Measurements from ENCODE around the gene SH3BGRL2. TPM values are rescaled to one million over a fixed set of nuclear protein-coding genes. Genes with fewer than 3 reads are reported as not detected.

SH3BGRL2 gene
- polyA plus RNA-seq, 1 donor (not counting 4 experiments of a cell fraction or from before 2014, with no cell fraction given): 3.8 TPM

DNA sequence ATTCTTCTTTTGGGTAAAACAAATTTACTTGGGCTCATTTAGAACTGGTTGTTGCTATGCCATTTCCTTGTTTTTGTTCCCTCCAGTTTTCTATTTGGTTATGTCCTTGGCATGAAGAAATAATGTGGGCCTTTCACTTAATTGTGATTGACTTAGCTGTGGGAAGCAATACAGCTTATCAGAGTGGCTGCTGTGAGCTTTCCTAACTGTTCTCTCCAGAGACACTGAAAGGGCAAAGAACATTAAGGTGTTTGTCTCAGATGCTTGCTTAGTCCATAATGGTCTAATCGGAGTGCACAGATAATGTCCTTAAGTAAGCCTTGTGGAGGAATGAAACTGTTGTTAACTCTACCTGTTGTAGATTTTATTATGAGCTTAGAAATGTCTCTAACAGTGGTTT is 56.6 kb downstream of the SH3BGRL2 start:
- Histone ChIP-seq H2AFZ (ENCODE audit: control insufficient read depth, low read length) (no peak overlapping the region), H3K4me2 (ENCODE audit: control insufficient read depth, extremely low read depth, insufficient read depth, low read depth, low read length) (no peak overlapping the region), H3K27me3 (ENCODE audit: control insufficient read depth, extremely low read depth, insufficient read depth, low read length) (no peaks in the 10 kb centered on the region), H3K9me3 (ENCODE audit: control insufficient read depth, low read depth, low read length) (no peaks in the 10 kb centered on the region), H3K4me3 (ENCODE audit: control insufficient read depth in 2 of 3, extremely low read depth in 1 of 3, insufficient read depth in 2 of 3, low read depth in 1 of 3, low read length in 3 of 3) (no peak overlapping the region), H3K36me3 (ENCODE audit: control insufficient read depth in 2 of 2, extremely low read depth in 1 of 2, insufficient read depth in 2 of 2, low read length in 2 of 2) (no peaks in the 10 kb centered on the region), H3K79me2 (ENCODE audit: control insufficient read depth, insufficient read depth, low read length) (no peaks in the 10 kb centered on the region), H3K27ac (ENCODE audit: control insufficient read depth, insufficient read depth, low read length) (no peak overlapping the region), H3K9ac (ENCODE audit: control insufficient read depth, extremely low read depth, insufficient read depth, low read length) (no peak overlapping the region), H3K4me1 (ENCODE audit: control insufficient read depth, extremely low read depth, insufficient read depth, low read length) (no peaks in the 10 kb centered on the region), H3K9me1 (ENCODE audit: control insufficient read depth, extremely low read depth, insufficient read depth, low read length) (no peaks in the 10 kb centered on the region), H4K20me1 (ENCODE audit: control insufficient read depth, extremely low read depth, insufficient read depth, low read length) (no peaks in the 10 kb centered on the region)
- TF ChIP-seq, protein P1, sequence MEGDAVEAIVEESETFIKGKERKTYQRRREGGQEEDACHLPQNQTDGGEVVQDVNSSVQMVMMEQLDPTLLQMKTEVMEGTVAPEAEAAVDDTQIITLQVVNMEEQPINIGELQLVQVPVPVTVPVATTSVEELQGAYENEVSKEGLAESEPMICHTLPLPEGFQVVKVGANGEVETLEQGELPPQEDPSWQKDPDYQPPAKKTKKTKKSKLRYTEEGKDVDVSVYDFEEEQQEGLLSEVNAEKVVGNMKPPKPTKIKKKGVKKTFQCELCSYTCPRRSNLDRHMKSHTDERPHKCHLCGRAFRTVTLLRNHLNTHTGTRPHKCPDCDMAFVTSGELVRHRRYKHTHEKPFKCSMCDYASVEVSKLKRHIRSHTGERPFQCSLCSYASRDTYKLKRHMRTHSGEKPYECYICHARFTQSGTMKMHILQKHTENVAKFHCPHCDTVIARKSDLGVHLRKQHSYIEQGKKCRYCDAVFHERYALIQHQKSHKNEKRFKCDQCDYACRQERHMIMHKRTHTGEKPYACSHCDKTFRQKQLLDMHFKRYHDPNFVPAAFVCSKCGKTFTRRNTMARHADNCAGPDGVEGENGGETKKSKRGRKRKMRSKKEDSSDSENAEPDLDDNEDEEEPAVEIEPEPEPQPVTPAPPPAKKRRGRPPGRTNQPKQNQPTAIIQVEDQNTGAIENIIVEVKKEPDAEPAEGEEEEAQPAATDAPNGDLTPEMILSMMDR (optimal IDR thresholded peaks at IDR 0.05 in 1 of 3, IDR thresholded peaks at IDR 0.05 in 1 of 3, conservative IDR thresholded peaks at IDR 0.05 in 1 of 3; ENCODE audit: extremely low read depth in 1 of 3, insufficient read depth in 2 of 3, low read length in 3 of 3): no peak
- no peak for TF ChIP-seq EZH2 (IDR thresholded peaks at IDR 0.05; ENCODE audit: low read length)
- no peak for FAIRE-seq
- dilution Hi-C loops (cut with MboI; ENCODE audit: extremely low pct_ligation_motif_present, low sequenced_read_pairs): no loop called here
- no peak for DNase-seq (ENCODE audit: low read depth, low spot score)

DNA sequence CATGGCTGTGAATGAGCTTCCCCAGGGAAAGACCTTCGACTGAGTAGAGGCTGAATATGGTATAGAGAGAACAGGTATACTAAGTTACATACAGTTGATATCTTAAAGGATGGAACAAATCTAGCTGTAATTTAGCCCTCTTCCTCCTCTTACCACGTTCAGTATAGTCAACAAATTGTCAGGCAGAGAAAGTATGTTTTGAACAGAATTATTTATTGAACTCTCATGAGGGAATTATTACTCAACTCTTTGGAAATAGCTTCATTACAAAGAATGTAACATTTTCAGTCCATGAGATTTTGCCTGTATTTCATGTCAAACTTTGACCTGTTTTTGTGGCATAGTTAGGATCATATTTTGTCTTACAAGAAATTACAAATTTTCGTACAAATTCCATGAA is 63.0 kb downstream of the SH3BGRL2 start:
- H3K27ac ChIP-seq (ENCODE audit: control insufficient read depth, insufficient read depth, low read length): no peak overlapping the region
- H2AFZ ChIP-seq (ENCODE audit: control insufficient read depth, low read length): no peak overlapping the region
- H3K9me3 ChIP-seq (ENCODE audit: control insufficient read depth, low read depth, low read length): no peaks in the 10 kb centered on the region
- no peaks in the 10 kb centered on the region for H3K4me1 ChIP-seq (ENCODE audit: control insufficient read depth, extremely low read depth, insufficient read depth, low read length)
- no peak for TF ChIP-seq EZH2 (IDR thresholded peaks at IDR 0.05; ENCODE audit: low read length)
- TF ChIP-seq, protein P1 (optimal IDR thresholded peaks at IDR 0.05 in 1 of 3, IDR thresholded peaks at IDR 0.05 in 1 of 3, conservative IDR thresholded peaks at IDR 0.05 in 1 of 3; ENCODE audit: extremely low read depth in 1 of 3, insufficient read depth in 2 of 3, low read length in 3 of 3): no peak
- H3K36me3 ChIP-seq (ENCODE audit: control insufficient read depth in 2 of 2, extremely low read depth in 1 of 2, insufficient read depth in 2 of 2, low read length in 2 of 2): no peaks in the 10 kb centered on the region
- DNase-seq (ENCODE audit: low read depth, low spot score) (no peak), FAIRE-seq (no peak)
- H4K20me1 ChIP-seq (ENCODE audit: control insufficient read depth, extremely low read depth, insufficient read depth, low read length): no peaks in the 10 kb centered on the region
- no peaks in the 10 kb centered on the region for H3K27me3 ChIP-seq (ENCODE audit: control insufficient read depth, extremely low read depth, insufficient read depth, low read length)
- no peak overlapping the region for H3K9ac ChIP-seq (ENCODE audit: control insufficient read depth, extremely low read depth, insufficient read depth, low read length)
- H3K9me1 ChIP-seq (ENCODE audit: control insufficient read depth, extremely low read depth, insufficient read depth, low read length): no peaks in the 10 kb centered on the region
- dilution Hi-C loops (cut with MboI; ENCODE audit: extremely low pct_ligation_motif_present, low sequenced_read_pairs): no loop called here
- no peaks in the 10 kb centered on the region for H3K79me2 ChIP-seq (ENCODE audit: control insufficient read depth, insufficient read depth, low read length)
- H3K4me2 ChIP-seq (ENCODE audit: control insufficient read depth, extremely low read depth, insufficient read depth, low read depth, low read length): no peak overlapping the region
- no peak overlapping the region for H3K4me3 ChIP-seq (ENCODE audit: control insufficient read depth in 2 of 3, extremely low read depth in 1 of 3, insufficient read depth in 2 of 3, low read depth in 1 of 3, low read length in 3 of 3)
